Pancreas (tissue), 10 donors: ENCODE data around the gene EPHB2. TPM values are rescaled to one million over a fixed set of nuclear protein-coding genes. Genes with fewer than 3 reads are reported as not detected.
A peak's percentile ranks its signal among the peaks of the same experiment; 100 is the strongest.

Source experiments
- ATAC-seq, 4 donors: fragments of 200-7000 bp; cut with Tn5 transposase; one replicate each; pipeline versions ENCODE4 v1.8.0 to v1.9.1; 2020; ENCODE audit warnings: mild to moderate bottlenecking in 4 of 4, moderate library complexity in 4 of 4
- DNase-seq, 6 donors: peaks; one replicate each; pipeline ENCODE4 v3.0.0-alpha.2; 2020
- FAIRE-seq: peaks from 2 replicates; lab custom pipeline; 2012; peaks lifted over from hg19 to GRCh38; lab: Jason Lieb, UNC
- H3K27ac ChIP-seq, 4 donors: fragments of 200-600 bp; sonication (generic); 1 replicate in 3 of 4; 2 replicates in 1 of 4; pipeline versions ENCODE4 v1.5.0 to v1.8.0; 2020
- H3K27me3 ChIP-seq, 4 donors: fragments of 200-600 bp; one replicate each; pipeline ENCODE4 v1.8.0; 2021
- H3K36me3 ChIP-seq, 3 donors: fragments of 200-600 bp; sonication (generic) in 1 of 3; one replicate each; pipeline versions ENCODE4 v1.5.0 to v1.8.0; 2020 to 2021
- H3K4me1 ChIP-seq, 3 donors: fragments of 200-600 bp; one replicate each; pipeline ENCODE4 v1.8.0; 2021
- H3K4me3 ChIP-seq, 4 donors: fragments of 200-600 bp; sonication (generic) in 2 of 4; one replicate each; pipeline versions ENCODE4 v1.5.0 to v1.8.0; 2020 to 2021
- H3K9me3 ChIP-seq, 4 donors: fragments of 200-600 bp; one replicate each; pipeline ENCODE4 v1.8.0; 2021
- CTCF ChIP-seq, 4 donors: fragments of 200-600 bp; sonication (generic) in 3 of 4; IDR thresholded peaks; one replicate each; pipeline versions ENCODE4 v1.5.0 to v1.8.0; 2021; ENCODE audit warnings: antibody characterized with exemption in 4 of 4
- WGBS, 2 donors: extraction: QIAGEN DNeasy Blood & Tissue Kit; methylation state at CpG; one replicate each; pipeline ENCODE4 v1.1.7; 2013; 5-methylcytosine and 5-hydroxymethylcytosine counted together
- intact Hi-C, 3 donors: fragments of 100-400 bp; cut with DNase I; formaldehyde crosslinking; loops; one replicate each; pipeline versions ENCODE4 v1.11.1 to v1.14.2; 2022
- polyA plus RNA-seq, 2 donors: library from polyadenylated mRNA; stranded (reverse); fragments of 200-250 nt; gene quantifications; one replicate each; pipeline ENCODE4 v1.2.3, GENCODE V29; 2013
- total RNA-seq, 6 donors: library from RNA; stranded (reverse); fragmentation: NEBNext Ultra II Directional in 4 of 6; extraction: Animal tissue kit (Norgen Biotek cat#: 25700) in 4 of 6; gene quantifications; one replicate each; pipeline versions ENCODE4 v1.2.1 to v1.2.4, GENCODE V29; 2021 to 2023
- donor health status: healthy with polysubstance abuse.
- donor health status: DM: no; HTN: no; CAD: no; lungs with moderate emphysema.
- donor health status: DM: no; HTN: no; CAD: no.
- donor health status: control.
- donor health status: control.
- donor health status: Bipolar disorder and iron deficiency.
- donor health status: DM: yes; HTN: yes; CAD: no.
- donor health status: DM: no; HTN: no; CAD: no.
- donor health status: DM: no; HTN: no; CAD: no.
- donor health status: DM: yes; HTN: yes; CAD: no.

Gene EPHB2
- total and polyA plus RNA-seq, 8 donors = 1.3 to 10.0 (median 4.4) TPM

GRCh38 chr1:22711591-22712501 lies 1.2 kb downstream of the EPHB2 start:
- WGBS, 2 donors = 19 to 23% methylated on average over 43 to 53 of the region's 53 CpGs

GRCh38 chr1:22712502-22713271 lies 2.0 kb downstream of the EPHB2 start:
- H3K27ac ChIP-seq = no peak overlapping the region
- no peak overlapping the region for H3K4me3 ChIP-seq
- no peaks in the 10 kb centered on the region for H3K9me3 ChIP-seq
- H3K27me3 ChIP-seq = no peaks in the 10 kb centered on the region
- peaks cover 12 to 15% (median 13%) of the 10 kb centered on the region in 3 donors for H3K4me1 ChIP-seq
- no peaks in the 10 kb centered on the region for H3K36me3 ChIP-seq
- FAIRE-seq (no peak), ATAC-seq (no peak), DNase-seq (no peak)
- intact Hi-C loops = no loop called here
- no peak for TF ChIP-seq CTCF (IDR thresholded peaks at IDR 0.05)
- WGBS, 2 donors = 87 to 90% methylated on average over 19 of the region's 19 CpGs

More at GRCh38 chr1:22711591-22712501, 1.2 kb downstream of the EPHB2 start:
- Histone ChIP-seq H3K4me1 (peaks cover 4 to 12% (median 8%) of the 10 kb centered on the region in 3 donors), H3K9me3 (no peaks in the 10 kb centered on the region), H3K4me3 (peak overlapping the region; percentile 31 to 67 (median 46)), H3K27ac (no peak overlapping the region), H3K27me3 (no peaks in the 10 kb centered on the region), H3K36me3 (no peaks in the 10 kb centered on the region)
- FAIRE-seq (no peak), ATAC-seq (peak; percentile 16 to 45 (median 34)), DNase-seq (peak in 3 of 6 donors; percentile 25 to 74 (median 69))
- intact Hi-C loops = no loop called here
- no peak for TF ChIP-seq CTCF (IDR thresholded peaks at IDR 0.05)

- Histone ChIP-seq H3K4me1 (peaks cover 12 to 16% (median 13%) of the 10 kb centered on the region in 3 donors), H3K27me3 (no peaks in the 10 kb centered on the region), H3K36me3 (no peaks in the 10 kb centered on the region), H3K27ac (no peak overlapping the region), H3K9me3 (no peaks in the 10 kb centered on the region), H3K4me3 (no peak overlapping the region)
- 88 to 91% methylated on average over 3 of the region's 3 CpGs for WGBS, 2 donors
- DNase-seq (no peak), ATAC-seq (no peak), FAIRE-seq (no peak)
- intact Hi-C loops = no loop called here
- TF ChIP-seq CTCF (IDR thresholded peaks at IDR 0.05) = no peak
Observed at GRCh38 chr1:22714455-22714854, 3.8 kb downstream of the EPHB2 start.

GRCh38 chr1:22717037-22717760 lies 6.6 kb downstream of the EPHB2 start:
- intact Hi-C loops = no loop called here
- H3K9me3 ChIP-seq = no peaks in the 10 kb centered on the region
- H3K4me1 ChIP-seq = peaks cover 8 to 14% (median 12%) of the 10 kb centered on the region in 3 donors
- peak overlapping the region in 3 of 4 donors; percentile 42 to 66 (median 65) for H3K27ac ChIP-seq
- H3K27me3 ChIP-seq = no peaks in the 10 kb centered on the region
- 40 to 41% methylated on average over 11 of the region's 11 CpGs for WGBS, 2 donors
- H3K36me3 ChIP-seq = no peaks in the 10 kb centered on the region
- FAIRE-seq (no peak), ATAC-seq (peak; percentile 66 to 88 (median 78)), DNase-seq (peak in 5 of 6 donors; percentile 36 to 64 (median 47))
- TF ChIP-seq CTCF (IDR thresholded peaks at IDR 0.05) = no peak
- no peak overlapping the region for H3K4me3 ChIP-seq
